ENCODE data around the gene U2AF1L4.

U2AF1L4 gene

DNA sequence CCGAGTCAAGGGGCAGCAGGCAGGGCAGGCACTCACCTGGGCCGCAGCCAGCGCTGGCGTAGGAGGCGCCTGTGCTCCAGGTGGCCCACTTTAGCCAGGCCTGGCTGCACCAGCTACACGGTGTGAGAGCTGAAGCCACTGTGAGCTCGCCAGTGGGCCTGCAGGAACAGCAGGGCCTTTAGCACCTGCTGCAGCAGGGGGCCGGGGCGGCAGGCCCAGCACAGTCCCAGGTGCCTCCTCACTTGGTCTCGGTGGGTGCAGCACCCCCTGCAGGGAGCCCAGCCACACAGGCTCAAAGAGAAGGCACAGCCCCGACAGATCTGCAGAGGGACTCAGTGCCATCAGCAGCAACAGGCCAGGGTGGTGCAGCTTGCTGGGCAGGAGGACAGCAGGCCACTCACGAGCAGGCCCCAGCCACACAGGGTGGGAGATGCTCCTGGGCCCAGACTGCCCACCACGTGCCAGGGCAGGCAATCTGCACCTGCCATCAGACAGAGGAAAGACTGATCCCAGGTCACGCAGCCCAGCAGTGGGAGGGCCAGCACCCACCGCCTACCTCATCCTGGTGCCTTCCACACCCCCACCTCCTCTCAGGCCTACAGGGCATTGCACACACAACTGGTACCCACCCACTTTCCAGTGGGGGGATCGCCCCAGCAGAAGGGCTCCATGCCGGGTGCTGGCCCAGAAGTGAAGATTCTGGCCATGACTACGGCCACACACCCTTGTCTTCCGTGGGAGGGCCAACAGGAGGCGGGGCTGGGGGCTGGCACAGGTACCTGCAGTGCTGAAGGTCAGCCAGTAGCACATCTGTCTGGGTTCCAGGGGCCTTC, 46.0 kb upstream of the U2AF1L4 start:
- DNase-seq (ENCODE audit: low read depth): peak; percentile 11
- TF ChIP-seq, protein P1, sequence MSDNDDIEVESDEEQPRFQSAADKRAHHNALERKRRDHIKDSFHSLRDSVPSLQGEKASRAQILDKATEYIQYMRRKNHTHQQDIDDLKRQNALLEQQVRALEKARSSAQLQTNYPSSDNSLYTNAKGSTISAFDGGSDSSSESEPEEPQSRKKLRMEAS (IDR thresholded peaks at IDR 0.05; ENCODE audit: low read depth, low read length): no peak
- no peak for TF ChIP-seq POLR2A (IDR thresholded peaks at IDR 0.05; ENCODE audit: extremely low read depth, insufficient read length)
- TF ChIP-seq, protein P2, sequence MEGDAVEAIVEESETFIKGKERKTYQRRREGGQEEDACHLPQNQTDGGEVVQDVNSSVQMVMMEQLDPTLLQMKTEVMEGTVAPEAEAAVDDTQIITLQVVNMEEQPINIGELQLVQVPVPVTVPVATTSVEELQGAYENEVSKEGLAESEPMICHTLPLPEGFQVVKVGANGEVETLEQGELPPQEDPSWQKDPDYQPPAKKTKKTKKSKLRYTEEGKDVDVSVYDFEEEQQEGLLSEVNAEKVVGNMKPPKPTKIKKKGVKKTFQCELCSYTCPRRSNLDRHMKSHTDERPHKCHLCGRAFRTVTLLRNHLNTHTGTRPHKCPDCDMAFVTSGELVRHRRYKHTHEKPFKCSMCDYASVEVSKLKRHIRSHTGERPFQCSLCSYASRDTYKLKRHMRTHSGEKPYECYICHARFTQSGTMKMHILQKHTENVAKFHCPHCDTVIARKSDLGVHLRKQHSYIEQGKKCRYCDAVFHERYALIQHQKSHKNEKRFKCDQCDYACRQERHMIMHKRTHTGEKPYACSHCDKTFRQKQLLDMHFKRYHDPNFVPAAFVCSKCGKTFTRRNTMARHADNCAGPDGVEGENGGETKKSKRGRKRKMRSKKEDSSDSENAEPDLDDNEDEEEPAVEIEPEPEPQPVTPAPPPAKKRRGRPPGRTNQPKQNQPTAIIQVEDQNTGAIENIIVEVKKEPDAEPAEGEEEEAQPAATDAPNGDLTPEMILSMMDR (IDR thresholded peaks at IDR 0.05; ENCODE audit: low read depth, low read length): peak; percentile 10
- TF ChIP-seq MYC (IDR thresholded peaks at IDR 0.05; ENCODE audit: low read depth, low read length): no peak
- no peak overlapping the region for H3K4me3 ChIP-seq (ENCODE audit: low read depth, low read length)

DNA sequence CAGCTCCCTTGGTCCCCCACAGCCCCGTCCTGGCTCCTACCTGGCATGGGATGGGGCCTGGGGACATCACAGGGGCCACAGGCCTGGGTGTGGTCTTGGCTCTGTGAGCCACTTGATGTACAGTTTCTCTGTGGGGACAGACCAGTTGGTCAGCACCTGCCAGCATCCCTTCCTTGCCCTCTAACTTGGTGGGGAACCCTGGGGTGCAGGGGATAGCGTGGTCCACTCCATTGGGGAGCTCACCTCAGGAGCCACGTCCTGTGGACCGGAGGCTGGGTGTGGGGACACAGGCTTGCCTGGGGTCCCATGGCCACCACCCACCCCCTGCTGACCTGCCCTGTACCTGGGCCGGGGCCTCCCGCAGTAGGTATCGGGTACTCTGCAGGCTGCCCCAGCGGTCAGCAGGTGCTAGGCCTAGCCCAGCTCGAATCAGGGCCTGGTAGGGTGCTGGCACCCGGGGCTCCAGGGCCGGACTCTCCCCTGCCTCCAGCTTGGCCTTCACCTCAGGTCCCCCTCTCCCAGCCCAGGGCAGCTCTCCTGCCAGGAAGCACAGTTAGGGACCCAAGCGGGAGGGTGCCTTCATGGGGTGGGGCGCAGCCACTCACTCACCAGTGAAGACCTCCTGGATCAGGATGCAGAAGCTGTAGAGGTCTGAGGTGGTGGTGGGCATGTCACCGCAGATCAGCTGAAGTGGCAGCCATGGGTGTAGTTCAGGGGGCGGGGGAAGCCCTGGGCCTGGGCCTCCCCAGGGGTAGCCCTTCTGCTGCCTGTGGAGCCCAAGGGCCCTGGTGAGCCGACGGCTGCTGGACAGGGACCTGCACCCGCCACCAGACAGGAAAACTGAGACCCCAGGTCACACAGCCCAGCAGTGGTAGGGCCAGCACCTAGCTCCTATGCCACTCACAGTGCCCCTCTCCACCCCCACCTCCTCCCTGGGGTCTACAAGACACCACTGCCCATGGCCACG, 45.0 kb upstream of the U2AF1L4 start:
- no peak for DNase-seq (ENCODE audit: low read depth)
- TF ChIP-seq, protein P2 (IDR thresholded peaks at IDR 0.05; ENCODE audit: low read depth, low read length): no peak
- TF ChIP-seq POLR2A (IDR thresholded peaks at IDR 0.05; ENCODE audit: extremely low read depth, insufficient read length) (no peak), MYC (IDR thresholded peaks at IDR 0.05; ENCODE audit: low read depth, low read length) (no peak)
- TF ChIP-seq, protein P1 (IDR thresholded peaks at IDR 0.05; ENCODE audit: low read depth, low read length): no peak
- no peak overlapping the region for H3K4me3 ChIP-seq (ENCODE audit: low read depth, low read length)

DNA sequence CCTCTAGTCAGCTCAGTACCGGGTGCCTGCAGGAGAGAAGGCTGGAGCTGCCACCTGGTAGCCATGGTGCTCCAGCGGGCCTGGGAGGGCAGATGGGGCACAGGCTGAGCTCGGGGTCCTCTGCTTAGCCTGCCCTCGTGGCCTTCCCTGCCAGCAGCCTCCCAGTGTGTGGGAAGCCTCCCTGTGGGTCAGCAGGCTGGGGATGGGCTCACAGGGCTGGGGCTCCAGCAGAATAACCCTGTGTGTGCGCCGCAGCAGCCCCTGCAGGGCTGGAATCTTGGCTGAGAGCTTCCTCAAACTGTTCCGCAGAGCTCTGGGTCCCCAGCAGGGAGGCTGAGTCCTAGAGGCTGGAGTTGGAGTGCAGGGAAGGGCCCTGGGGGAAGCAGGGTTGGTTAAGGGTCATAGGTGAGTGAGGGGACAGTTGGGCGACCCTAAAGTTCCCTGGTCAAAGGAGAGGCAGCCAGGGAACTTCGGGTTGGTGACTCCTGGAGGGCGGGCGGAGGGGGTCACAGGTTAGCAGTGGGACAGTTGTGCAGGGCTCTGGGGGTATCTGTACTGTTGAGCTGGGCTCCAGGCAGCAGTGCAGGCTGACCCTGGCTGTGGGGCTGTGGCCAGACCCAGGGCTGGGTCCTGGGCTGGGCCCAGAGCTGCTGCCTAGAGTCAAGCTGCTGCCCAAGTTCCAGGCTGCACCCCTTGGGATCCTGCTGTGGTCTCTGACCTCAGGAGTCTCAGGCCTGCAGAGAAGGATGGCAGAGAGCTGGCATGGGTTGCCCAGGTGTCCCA, 44.2 kb upstream of the U2AF1L4 start:
- no peak overlapping the region for H3K4me3 ChIP-seq (ENCODE audit: low read depth, low read length)
- no peak for DNase-seq (ENCODE audit: low read depth)
- TF ChIP-seq, protein P1 (IDR thresholded peaks at IDR 0.05; ENCODE audit: low read depth, low read length): no peak
- TF ChIP-seq MYC (IDR thresholded peaks at IDR 0.05; ENCODE audit: low read depth, low read length) (no peak), POLR2A (IDR thresholded peaks at IDR 0.05; ENCODE audit: extremely low read depth, insufficient read length) (no peak)
- TF ChIP-seq, protein P2 (IDR thresholded peaks at IDR 0.05; ENCODE audit: low read depth, low read length): no peak

DNA sequence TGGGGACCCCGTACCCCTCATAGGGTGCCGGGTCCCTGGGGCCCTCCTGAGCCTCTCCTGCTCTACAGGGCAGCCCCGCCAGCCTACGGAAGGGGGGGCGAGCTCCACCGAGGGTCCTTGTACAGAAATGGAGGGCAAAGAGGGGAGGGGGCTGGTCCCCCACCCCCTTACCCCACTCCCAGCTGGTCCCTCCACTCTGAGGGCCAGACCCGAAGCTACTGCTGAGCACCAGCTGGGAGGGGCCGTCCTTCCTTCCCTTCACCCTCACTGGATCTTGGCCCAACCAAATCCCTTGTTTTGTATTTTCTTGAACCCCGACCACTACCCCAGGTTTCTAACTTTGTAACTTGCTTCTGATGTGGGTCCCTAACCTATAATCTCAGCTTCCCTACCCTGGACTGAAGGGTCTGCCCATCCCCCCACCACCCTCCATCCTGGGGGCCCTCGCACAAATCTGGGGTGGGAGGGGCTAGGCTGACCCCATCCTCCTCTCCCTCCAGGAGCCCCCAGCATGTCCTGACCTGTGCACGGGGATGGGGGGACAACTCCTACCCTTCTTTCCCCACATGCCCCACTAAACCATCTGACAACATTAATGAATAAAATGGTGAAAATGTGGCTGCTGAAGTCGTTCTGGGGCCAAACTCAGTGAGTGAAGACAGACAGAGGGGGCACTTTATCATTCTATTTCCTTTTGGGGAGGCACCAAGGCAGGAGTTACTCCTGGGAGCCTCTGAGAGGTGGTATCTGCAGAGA, 43.2 kb upstream of the U2AF1L4 start:
- H3K4me3 ChIP-seq (ENCODE audit: low read depth, low read length): no peak overlapping the region
- no peak for DNase-seq (ENCODE audit: low read depth)
- TF ChIP-seq MYC (IDR thresholded peaks at IDR 0.05; ENCODE audit: low read depth, low read length): no peak
- TF ChIP-seq, protein P1 (IDR thresholded peaks at IDR 0.05; ENCODE audit: low read depth, low read length): no peak
- TF ChIP-seq, protein P2 (IDR thresholded peaks at IDR 0.05; ENCODE audit: low read depth, low read length): no peak
- TF ChIP-seq POLR2A (IDR thresholded peaks at IDR 0.05; ENCODE audit: extremely low read depth, insufficient read length): no peak

Measured in NB4 (cell line).